Kidney epithelial cell (primary cell): ENCODE data around the gene DENND1A. TPM values are rescaled to one million over a fixed set of nuclear protein-coding genes. Genes with fewer than 3 reads are reported as not detected.

Experiments
- DNase-seq: peaks from one replicate; pipeline ENCODE4 v3.0.0-alpha.2; 2010; ENCODE audit warnings: low read depth
- H3K27me3 ChIP-seq: 2 replicates; pipeline ENCODE4 v1.6.0; 2011; ENCODE audit warnings: low read length; ENCODE audit not compliant: control insufficient read depth, insufficient read depth
- H3K36me3 ChIP-seq: 2 replicates; pipeline ENCODE4 v1.5.1; 2011; ENCODE audit warnings: low read length; ENCODE audit not compliant: control insufficient read depth, insufficient read depth
- H3K4me3 ChIP-seq: 2 replicates; pipeline ENCODE4 v1.5.1; 2011; ENCODE audit warnings: low read depth, mild to moderate bottlenecking, control low read depth, low read length
- CTCF ChIP-seq: IDR thresholded peaks from 2 replicates; pipeline ENCODE4 v1.5.1; 2011; ENCODE audit warnings: mild to moderate bottlenecking, moderate library complexity, low read length, control low read depth, inconsistent platforms; ENCODE audit not compliant: insufficient read depth, poor library complexity, severe bottlenecking
- total RNA-seq: library from RNA; depleted of rRNA; stranded (reverse); fragments of >200 nt; gene quantifications from 2 replicates; pipeline ENCODE4 v1.2.3, GENCODE V29; 2015

DENND1A gene
- total RNA-seq, 1 donor from 2014 or later = 14.5 TPM

- Histone ChIP-seq H3K36me3 (no peaks in the 10 kb centered on the region), H3K4me3 (no peak overlapping the region), H3K27me3 (peaks cover 4% of the 10 kb centered on the region)
- no peak for TF ChIP-seq CTCF
- no peak for DNase-seq
Observed at GRCh38 chr9:123378025-123378424, 551.9 kb downstream of the DENND1A start.

- DNase-seq = no peak
- H3K4me3 ChIP-seq = no peak overlapping the region
- H3K27me3 ChIP-seq = peaks cover 10% of the 10 kb centered on the region
- H3K36me3 ChIP-seq = no peaks in the 10 kb centered on the region
- TF ChIP-seq CTCF = no peak
Observed at GRCh38 chr9:123377211-123377971, 552.5 kb downstream of the DENND1A start.

DNA sequence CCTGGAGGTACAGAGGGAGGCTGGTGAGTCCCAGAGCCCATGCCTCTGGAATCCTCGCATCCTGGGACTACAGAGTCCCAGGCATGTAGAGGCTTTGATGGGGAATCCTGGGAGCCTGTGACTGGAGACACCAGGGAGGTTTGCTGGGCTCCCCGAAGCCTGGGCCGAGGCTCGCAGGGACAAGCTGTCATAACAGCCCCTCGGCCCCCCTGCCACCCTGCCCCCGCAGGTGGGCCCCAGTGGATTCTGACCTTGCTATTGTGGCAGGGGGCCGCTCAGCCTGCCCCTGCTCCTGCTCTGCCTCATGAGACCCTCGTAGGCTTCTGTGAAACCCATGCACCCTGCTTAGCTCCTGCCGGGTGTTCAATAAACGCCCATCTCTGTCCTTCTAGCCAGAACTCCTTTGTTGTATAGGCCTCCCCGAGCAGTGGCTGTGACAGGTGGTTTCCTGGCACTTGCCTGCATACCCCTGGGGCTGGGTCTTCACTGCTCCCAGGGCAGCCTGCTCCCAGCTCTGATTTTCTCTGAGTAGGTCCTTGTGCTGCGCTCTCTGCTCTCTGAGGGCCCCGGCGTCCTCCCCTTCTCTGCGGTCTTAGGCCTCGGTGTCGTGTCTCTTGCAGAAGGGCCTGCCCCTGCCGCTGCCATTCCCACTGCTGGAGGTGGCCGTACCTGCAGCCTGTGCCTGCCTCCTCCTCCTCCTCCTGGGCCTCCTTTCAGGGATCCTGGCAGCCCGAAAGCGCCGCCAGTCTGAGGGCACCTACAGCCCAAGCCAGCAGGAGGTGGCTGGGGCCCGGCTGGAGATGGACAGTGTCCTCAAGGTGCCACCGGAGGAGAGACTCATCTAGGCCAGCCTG is 553.5 kb downstream of the DENND1A start:
- no peak for TF ChIP-seq CTCF
- no peak overlapping the region for H3K4me3 ChIP-seq
- H3K36me3 ChIP-seq = no peaks in the 10 kb centered on the region
- DNase-seq = no peak
- peaks cover 18% of the 10 kb centered on the region for H3K27me3 ChIP-seq

DNA sequence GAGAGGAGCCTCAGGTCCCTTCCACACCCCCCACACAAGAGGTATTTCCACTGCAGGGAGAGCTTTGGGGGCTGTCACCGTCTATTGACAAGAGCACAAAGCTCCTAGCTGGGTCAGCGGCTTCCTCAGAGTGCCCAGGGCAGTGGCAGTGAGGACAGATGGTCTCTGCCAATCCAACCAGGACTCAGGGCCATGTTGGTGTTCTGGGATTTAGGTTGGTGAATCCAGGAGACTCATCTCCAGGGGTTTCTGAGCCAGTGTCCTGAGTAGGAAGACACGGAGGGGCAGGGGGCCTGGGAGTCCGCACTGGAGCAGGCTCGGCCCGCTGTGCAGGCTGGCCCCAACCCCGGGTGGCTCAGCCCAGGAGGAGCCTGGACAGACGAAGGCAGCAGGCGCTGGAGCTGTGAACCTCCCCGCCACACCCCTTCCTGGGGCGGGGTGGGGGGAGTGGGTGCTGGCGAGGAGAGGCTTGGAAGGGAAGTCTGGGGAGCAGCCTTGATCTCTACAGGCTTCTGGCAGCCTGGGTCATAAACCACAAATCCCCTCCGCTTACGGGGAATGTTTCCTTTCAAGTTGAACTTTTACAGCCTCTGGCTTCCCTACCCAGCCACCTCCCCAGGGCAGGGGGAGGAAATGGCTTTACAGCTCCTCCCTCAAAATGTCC is 554.3 kb downstream of the DENND1A start:
- no peak overlapping the region for H3K4me3 ChIP-seq
- H3K36me3 ChIP-seq = no peaks in the 10 kb centered on the region
- peaks cover 26% of the 10 kb centered on the region for H3K27me3 ChIP-seq
- peak; percentile 70 for DNase-seq
- TF ChIP-seq CTCF = no peak

DNA sequence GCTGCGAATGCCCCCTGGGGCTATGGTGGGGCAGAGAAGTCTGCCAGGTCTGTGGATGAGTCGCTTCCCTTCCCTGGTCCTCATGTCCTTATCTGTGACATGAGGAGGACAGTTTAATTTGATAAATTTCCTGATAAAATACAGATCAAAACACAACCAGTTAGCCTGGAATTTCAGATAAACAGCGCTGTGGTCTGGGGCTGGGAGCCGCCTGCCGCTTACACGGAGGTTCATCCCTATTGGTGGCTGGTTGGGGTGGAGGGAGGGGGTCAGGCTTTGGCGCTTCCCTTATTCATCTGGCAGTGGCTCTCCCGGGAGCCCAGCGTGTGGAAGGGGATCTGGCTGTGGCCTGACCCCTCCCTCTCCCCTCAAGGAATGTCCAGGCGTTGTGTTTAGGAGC is 556.0 kb downstream of the DENND1A start:
- Histone ChIP-seq H3K27me3 (peaks cover 32% of the 10 kb centered on the region), H3K36me3 (no peaks in the 10 kb centered on the region), H3K4me3 (no peak overlapping the region)
- TF ChIP-seq CTCF = no peak
- no peak for DNase-seq
